Cardiac fibroblast (primary cell): ENCODE data around the gene SCN7A.

Experiments used
- DNase-seq, 2 donors: peaks; one replicate each; pipeline versions ENCODE4 v3.0.0 to v3.0.0-alpha.2; 2010; ENCODE audit warnings: low read depth in 2 of 2
- H3K4me3 ChIP-seq, 2 donors: replicated peaks in 1 of 2; 1 replicate in 1 of 2; 2 replicates in 1 of 2; pipeline ENCODE4 v1.5.1; 2011; ENCODE audit warnings: low read depth in 2 of 2, low read length in 2 of 2, mild to moderate bottlenecking in 2 of 2, moderate library complexity in 1 of 2
- TF ChIP-seq, protein P1 (sequence below): IDR thresholded peaks from one replicate; pipeline ENCODE4 v1.5.1; 2011; ENCODE audit warnings: low read depth, mild to moderate bottlenecking, low read length, inconsistent platforms

Gene SCN7A

DNA sequence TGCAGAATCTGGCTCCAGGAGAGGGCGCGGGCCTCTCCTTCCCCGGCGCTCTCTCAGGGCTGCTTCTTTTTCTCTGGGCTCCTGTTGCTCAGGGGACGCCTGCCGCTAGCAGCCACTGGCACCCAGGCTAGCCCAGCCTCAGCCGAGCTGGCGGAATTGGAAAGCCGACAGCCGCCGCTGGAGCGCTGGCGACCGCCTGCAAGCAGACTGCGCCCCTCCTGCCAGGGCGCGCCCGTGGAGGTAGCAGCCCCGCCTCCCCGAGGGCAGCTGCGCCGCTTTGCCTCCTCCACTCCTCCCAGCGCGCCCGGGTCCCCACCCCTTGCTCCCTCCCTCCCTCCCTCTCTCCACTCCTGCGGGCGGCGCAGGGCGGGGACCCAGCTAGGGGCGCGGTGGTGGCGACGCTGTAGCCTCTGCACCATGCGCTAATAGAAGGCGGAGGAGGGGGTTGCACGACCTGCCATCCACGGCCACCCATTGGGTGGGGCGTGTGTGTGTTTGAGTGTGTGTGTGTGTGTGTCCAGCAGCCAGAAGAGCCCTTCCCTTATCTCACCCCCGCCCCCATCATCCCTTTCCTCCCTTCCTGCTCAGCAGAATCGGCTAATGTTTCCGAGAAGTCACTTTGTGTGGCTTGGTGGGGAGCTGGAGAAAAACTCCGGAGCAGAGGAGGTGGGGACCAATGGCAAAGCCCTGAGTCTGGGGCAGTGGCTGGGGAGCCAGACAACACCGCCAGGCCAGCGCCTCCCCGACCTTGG, 118.1 kb downstream of the SCN7A start, which contains the start of gene SCN9A:
TSS of gene SCN9A (minus strand) at position 209 of the 752 bp plus-strand sequence. CDS start 64,188 bp downstream, outside the sequence.
- DNase-seq: peak; percentile 70 to 76
- peak within 1 kb of the TSS; percentile 72 for H3K4me3 ChIP-seq
- TF ChIP-seq, protein P1, sequence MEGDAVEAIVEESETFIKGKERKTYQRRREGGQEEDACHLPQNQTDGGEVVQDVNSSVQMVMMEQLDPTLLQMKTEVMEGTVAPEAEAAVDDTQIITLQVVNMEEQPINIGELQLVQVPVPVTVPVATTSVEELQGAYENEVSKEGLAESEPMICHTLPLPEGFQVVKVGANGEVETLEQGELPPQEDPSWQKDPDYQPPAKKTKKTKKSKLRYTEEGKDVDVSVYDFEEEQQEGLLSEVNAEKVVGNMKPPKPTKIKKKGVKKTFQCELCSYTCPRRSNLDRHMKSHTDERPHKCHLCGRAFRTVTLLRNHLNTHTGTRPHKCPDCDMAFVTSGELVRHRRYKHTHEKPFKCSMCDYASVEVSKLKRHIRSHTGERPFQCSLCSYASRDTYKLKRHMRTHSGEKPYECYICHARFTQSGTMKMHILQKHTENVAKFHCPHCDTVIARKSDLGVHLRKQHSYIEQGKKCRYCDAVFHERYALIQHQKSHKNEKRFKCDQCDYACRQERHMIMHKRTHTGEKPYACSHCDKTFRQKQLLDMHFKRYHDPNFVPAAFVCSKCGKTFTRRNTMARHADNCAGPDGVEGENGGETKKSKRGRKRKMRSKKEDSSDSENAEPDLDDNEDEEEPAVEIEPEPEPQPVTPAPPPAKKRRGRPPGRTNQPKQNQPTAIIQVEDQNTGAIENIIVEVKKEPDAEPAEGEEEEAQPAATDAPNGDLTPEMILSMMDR: no peak

DNA sequence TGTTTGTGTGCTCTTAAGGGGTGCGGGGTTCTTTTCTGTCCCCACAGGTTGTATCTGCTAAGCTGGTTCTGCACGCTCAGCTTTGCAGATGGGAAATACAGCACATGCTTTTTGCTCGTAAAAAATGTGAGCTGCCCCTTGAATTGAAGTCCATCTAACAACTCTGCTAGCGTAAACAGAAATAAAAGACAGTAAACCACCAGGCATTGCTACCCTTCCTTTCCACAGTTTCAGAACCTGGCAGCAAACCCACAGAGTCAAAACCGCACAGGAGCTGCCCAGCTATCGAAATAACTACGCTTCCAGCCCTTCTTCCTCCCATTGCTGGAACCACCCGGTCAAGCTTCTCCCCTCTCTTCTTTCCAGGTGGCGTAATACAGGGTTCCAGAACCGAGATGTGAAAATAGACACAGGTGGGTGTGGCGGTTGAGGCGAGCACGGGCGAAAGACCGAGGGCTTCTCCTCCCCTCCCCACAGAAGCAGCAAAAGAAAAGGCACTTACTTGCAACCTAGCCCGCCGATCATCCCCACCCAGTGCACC, 118.8 kb downstream of the SCN7A start:
- peak; percentile 15 to 16 for DNase-seq
- TF ChIP-seq, protein P1: no peak
- H3K4me3 ChIP-seq: peak overlapping the region; percentile 72

DNA sequence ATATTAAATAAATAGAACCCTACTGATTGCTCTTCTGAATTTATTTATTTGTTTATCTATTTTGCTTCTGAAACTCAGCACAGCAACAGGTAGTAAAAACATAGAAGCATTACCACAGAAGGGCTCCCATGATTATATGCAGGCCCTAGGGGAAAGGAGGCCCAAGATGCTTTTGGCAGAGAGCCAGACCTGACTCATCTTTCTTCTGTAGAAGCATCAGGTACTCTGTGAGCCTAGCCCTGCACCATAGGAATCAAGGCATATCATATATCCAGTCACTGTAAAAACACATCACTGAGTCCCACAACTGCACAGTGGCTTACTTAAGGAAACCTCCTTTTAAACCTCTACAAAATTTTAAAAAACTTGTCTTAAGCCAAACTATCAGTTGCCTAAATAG, 120.1 kb downstream of the SCN7A start:
- DNase-seq: peak; percentile 34 to 89
- H3K4me3 ChIP-seq: no peak overlapping the region

DNA sequence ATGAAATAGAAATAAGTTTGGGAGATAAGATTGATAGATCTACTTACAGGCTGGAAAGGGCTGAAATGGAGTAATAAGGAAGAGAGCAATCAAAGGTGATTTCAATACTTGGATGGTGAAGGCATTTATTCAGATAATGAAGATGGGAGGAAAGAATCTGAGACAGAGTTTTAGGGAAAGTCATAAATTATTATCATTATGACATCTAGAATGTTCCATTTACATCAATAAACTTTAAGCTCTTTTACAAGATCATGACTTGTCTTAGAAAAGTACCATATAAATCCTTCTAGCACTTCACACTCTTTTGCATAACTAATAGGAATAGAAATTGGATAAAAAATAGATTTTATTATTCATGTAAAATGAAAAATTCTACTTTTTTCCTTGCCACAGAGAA, 120.5 kb downstream of the SCN7A start:
- no peak for DNase-seq
- TF ChIP-seq, protein P1: no peak
- H3K4me3 ChIP-seq: no peak overlapping the region

More for the DNA sequence above, 120.1 kb downstream of the SCN7A start:
- TF ChIP-seq, protein P1: no peak

DNA sequence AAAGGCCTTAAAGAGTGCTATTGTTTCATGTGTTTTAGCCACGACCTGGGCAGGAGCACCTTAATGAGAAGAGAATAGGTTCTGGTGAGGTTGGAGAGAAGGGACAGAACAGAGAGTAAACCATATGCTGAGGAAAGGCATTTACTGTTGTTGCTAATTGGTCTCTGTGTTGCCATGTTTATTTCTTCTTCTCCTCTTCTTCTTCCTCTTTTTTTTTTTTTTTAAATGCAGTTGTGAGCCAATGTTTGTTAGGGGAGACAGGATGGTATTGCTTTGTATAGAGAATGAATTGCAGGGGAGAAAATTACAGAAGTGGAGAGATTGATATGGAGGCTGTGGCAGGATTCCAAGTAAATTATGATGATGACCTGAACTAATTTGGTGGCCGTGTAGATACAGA, 120.9 kb downstream of the SCN7A start:
- TF ChIP-seq, protein P1: no peak
- no peak overlapping the region for H3K4me3 ChIP-seq
- no peak for DNase-seq

DNA sequence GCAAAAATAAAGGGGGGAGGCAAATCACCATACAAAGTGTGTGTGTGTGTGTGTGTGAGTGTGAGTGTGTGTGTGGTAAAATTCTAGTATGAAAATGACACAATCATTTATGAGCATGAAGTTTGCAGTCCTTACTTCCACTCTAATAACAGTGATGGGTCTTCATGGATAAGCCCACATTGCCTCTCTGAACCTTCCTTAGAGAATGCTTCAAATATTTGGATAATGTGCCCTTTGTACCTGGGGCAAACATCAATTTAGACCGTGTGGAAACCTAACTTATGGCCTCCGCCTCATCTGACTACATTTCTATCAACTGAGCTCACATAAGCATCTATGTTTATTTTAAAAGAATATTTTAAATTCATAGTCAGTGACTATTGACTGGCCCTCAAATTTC, 122.0 kb downstream of the SCN7A start:
- peak in 1 of 2 donors; percentile 22 for DNase-seq
- TF ChIP-seq, protein P1: no peak
- no peak overlapping the region for H3K4me3 ChIP-seq
